Bronchial epithelial cell (primary cell): ENCODE measurements around the gene RAD51B. TPM values are rescaled to one million over a fixed set of nuclear protein-coding genes. Genes with fewer than 3 reads are reported as not detected.

Source experiments
- DNase-seq: peaks from one replicate; pipeline ENCODE4 v3.0.0-alpha.2; 2010; ENCODE audit warnings: low read depth
- FAIRE-seq: peaks from 2 replicates; lab custom pipeline; 2011; peaks lifted over from hg19 to GRCh38; lab: Jason Lieb, UNC
- H3K27me3 ChIP-seq: 2 replicates; pipeline ENCODE4 v1.5.1; 2011; ENCODE audit warnings: low read length; ENCODE audit not compliant: control insufficient read depth, insufficient read depth
- H3K36me3 ChIP-seq: 2 replicates; pipeline ENCODE4 v1.5.1; 2011; ENCODE audit warnings: low read length; ENCODE audit not compliant: control insufficient read depth, insufficient read depth
- H3K4me3 ChIP-seq: 2 replicates; pipeline ENCODE4 v1.5.1; 2011; ENCODE audit warnings: mild to moderate bottlenecking, low read depth, low read length, control low read depth
- CTCF ChIP-seq: IDR thresholded peaks from 2 replicates; pipeline ENCODE4 v1.5.1; 2011; ENCODE audit warnings: mild to moderate bottlenecking, moderate library complexity, low read length, control low read depth, inconsistent platforms; ENCODE audit not compliant: insufficient read depth, severe bottlenecking
- total RNA-seq: library from RNA; depleted of rRNA; stranded (reverse); fragments of >200 nt; gene quantifications from 2 replicates; pipeline ENCODE4 v1.2.1, GENCODE V29; 2014

Gene RAD51B
- total RNA-seq, 1 donor from 2014 or later: 12.1 TPM

- FAIRE-seq: no peak
- H3K36me3 ChIP-seq: no peaks in the 10 kb centered on the region
- H3K27me3 ChIP-seq: no peaks in the 10 kb centered on the region
- TF ChIP-seq CTCF: no peak
- peak; percentile 27 for DNase-seq
- no peak overlapping the region for H3K4me3 ChIP-seq
Observed at GRCh38 chr14:68727315-68728047, 907.9 kb downstream of the RAD51B start.

- Histone ChIP-seq H3K36me3 (no peaks in the 10 kb centered on the region), H3K4me3 (no peak overlapping the region), H3K27me3 (no peaks in the 10 kb centered on the region)
- no peak for FAIRE-seq
- DNase-seq: no peak
- no peak for TF ChIP-seq CTCF
Observed at GRCh38 chr14:68728342-68729106, 908.9 kb downstream of the RAD51B start.

- no peak for TF ChIP-seq CTCF
- H3K36me3 ChIP-seq: no peaks in the 10 kb centered on the region
- no peak overlapping the region for H3K4me3 ChIP-seq
- DNase-seq: no peak
- H3K27me3 ChIP-seq: no peaks in the 10 kb centered on the region
- no peak for FAIRE-seq
Observed at GRCh38 chr14:68729556-68729955, 910.0 kb downstream of the RAD51B start.

GRCh38 chr14:68730348-68730747, 910.8 kb downstream of the RAD51B start:
- FAIRE-seq (no peak), DNase-seq (no peak)
- Histone ChIP-seq H3K4me3 (no peak overlapping the region), H3K27me3 (no peaks in the 10 kb centered on the region), H3K36me3 (no peaks in the 10 kb centered on the region)
- no peak for TF ChIP-seq CTCF

GRCh38 chr14:68730811-68731425, 911.3 kb downstream of the RAD51B start:
- Histone ChIP-seq H3K36me3 (no peaks in the 10 kb centered on the region), H3K4me3 (no peak overlapping the region), H3K27me3 (no peaks in the 10 kb centered on the region)
- FAIRE-seq (no peak), DNase-seq (no peak)
- no peak for TF ChIP-seq CTCF
